K562 (cell line): ENCODE measurements around the gene TPD52L1. TPM values are rescaled to one million over a fixed set of nuclear protein-coding genes. Genes with fewer than 3 reads are reported as not detected.

ENCODE experiments used
- BCL6 ChIP-seq: fragments of 250-450 bp; sonication (Bioruptor Pico); IDR thresholded peaks from 2 replicates; pipeline ENCODE4 v1.4.0; 2020
- BCOR ChIP-seq: fragments of 450-650 bp; IDR thresholded peaks from 2 replicates; pipeline ENCODE4 v1.6.1; 2016
- BRF1 ChIP-seq: IDR thresholded peaks from 3 replicates; pipeline ENCODE4 v1.6.1; 2011; ENCODE audit warnings: borderline replicate concordance, mild to moderate bottlenecking; ENCODE audit not compliant: insufficient read length; ENCODE audit errors: extremely low read depth
- DNMT1 ChIP-seq: fragments of 450-650 bp; IDR thresholded peaks from 2 replicates; pipeline ENCODE4 v1.6.1; 2016; ENCODE audit warnings: antibody characterized with exemption, mild to moderate bottlenecking
- FOXK1 ChIP-seq: sonication (generic); formaldehyde crosslinking; IDR thresholded peaks from 2 replicates; pipeline ENCODE4 v1.8.0; 2022; ENCODE audit warnings: missing genetic modification reagents, mild to moderate bottlenecking, borderline replicate concordance
- FUS ChIP-seq: fragments of 200-400 bp; formaldehyde crosslinking; optimal IDR thresholded peaks from 2 replicates; pipeline ENCODE3; 2017; ENCODE audit warnings: low read depth, low read length
- MED1 ChIP-seq: sonication (generic); formaldehyde crosslinking; IDR thresholded peaks from 2 replicates; pipeline ENCODE4 v1.8.1; 2023; ENCODE audit warnings: missing genetic modification reagents, borderline replicate concordance
- MTA2 ChIP-seq: fragments of 450-650 bp; IDR thresholded peaks from 2 replicates; pipeline ENCODE4 v1.6.1; 2016; ENCODE audit warnings: low read depth
- PCBP1 ChIP-seq: fragments of 200-400 bp; formaldehyde crosslinking; IDR thresholded peaks from 2 replicates; pipeline ENCODE4 v1.6.1; 2018; ENCODE audit warnings: mild to moderate bottlenecking, low read depth, low read length; ENCODE audit not compliant: poor library complexity, severe bottlenecking
- PCBP2 ChIP-seq: fragments of 200-400 bp; formaldehyde crosslinking; IDR thresholded peaks from 2 replicates; pipeline ENCODE4 v1.6.1; 2018; ENCODE audit warnings: low read length, low read depth, mild to moderate bottlenecking, moderate library complexity; ENCODE audit not compliant: poor library complexity, severe bottlenecking
- SIN3A ChIP-seq, 2 experiments: fragments of 150-350 bp in 1 of 2; IDR thresholded peaks; 2 replicates each; pipeline ENCODE4 v1.6.1; 2011 to 2016; ENCODE audit warnings: borderline replicate concordance in 2 of 2, low read depth in 2 of 2, low read length in 2 of 2, mild to moderate bottlenecking in 2 of 2, moderate library complexity in 2 of 2; ENCODE audit not compliant: control insufficient read depth in 1 of 2
- SNIP1 ChIP-seq: fragments of 450-650 bp; IDR thresholded peaks from 2 replicates; pipeline ENCODE4 v1.7.1; 2017; ENCODE audit warnings: low read depth, mild to moderate bottlenecking
- SRSF7 ChIP-seq: fragments of 200-400 bp; formaldehyde crosslinking; optimal IDR thresholded peaks from 2 replicates; pipeline ENCODE3; 2017; ENCODE audit warnings: mild to moderate bottlenecking, low read depth, low read length
- ZEB2 ChIP-seq: fragments of 450-650 bp; IDR thresholded peaks from 2 replicates; pipeline ENCODE4 v1.6.1; 2016
- ZNF239 ChIP-seq: fragments of 250-450 bp; sonication (Bioruptor Pico); IDR thresholded peaks from 2 replicates; pipeline ENCODE4 v1.4.0; 2020; ENCODE audit warnings: mild to moderate bottlenecking
- ZNF24 ChIP-seq: fragments of 450-650 bp; IDR thresholded peaks from 2 replicates; pipeline ENCODE4 v1.6.1; 2016
- ZNF778 ChIP-seq: fragments of 450-650 bp; formaldehyde crosslinking; IDR thresholded peaks from 2 replicates; pipeline ENCODE4 v1.4.0; 2020; ENCODE audit warnings: mild to moderate bottlenecking, moderate library complexity
- ZZZ3 ChIP-seq: fragments of 450-650 bp; IDR thresholded peaks from 2 replicates; pipeline ENCODE4 v1.6.1; 2016; ENCODE audit warnings: antibody characterized with exemption, mild to moderate bottlenecking, moderate library complexity
- polyA plus RNA-seq, 8 experiments: library from polyadenylated mRNA; depleted of rRNA in 4 of 8; stranded (reverse) in 5 of 8; unstranded in 3 of 8; fragments of >200 nt; fragmentation: Nextera tagmentation in 2 of 8; fragmentation: Illumina TruSeq in 1 of 8; extraction: Ambion mirVana in 2 of 8; extraction: Trizol in 1 of 8; gene quantifications; 2 replicates each; pipeline versions ENCODE4 v1.2.1 to v1.2.3, GENCODE V29; 2011 to 2014; ENCODE audit warnings: inconsistent platforms in 1 of 8, missing spikeins in 1 of 8
- total RNA-seq, 7 experiments: library from RNA; depleted of rRNA in 6 of 7; stranded (reverse); fragments of >200 nt in 6 of 7; fragmentation: Illumina TruSeq in 2 of 7; extraction: Trizol in 2 of 7; gene quantifications; 2 replicates each; pipeline versions ENCODE4 v1.2.1 to v1.2.3, GENCODE V29; 2011 to 2021; ENCODE audit warnings: low replicate concordance in 1 of 7
- TF ChIP-seq, protein P1 (sequence below): fragments of 250-450 bp; sonication (Bioruptor Pico); IDR thresholded peaks from 2 replicates; pipeline ENCODE4 v1.4.0; 2020
- TF ChIP-seq, protein P2 (sequence below), 3 experiments: fragments of 200-800 bp in 1 of 3; sonication (Bioruptor generic) in 1 of 3; sonication (generic) in 1 of 3; formaldehyde crosslinking in 1 of 3; IDR thresholded peaks; 2 replicates each; pipeline versions ENCODE4 v1.6.1 to v1.8.0; 2016 to 2022; ENCODE audit warnings: mild to moderate bottlenecking in 2 of 3, missing compliant biosample characterization in 2 of 3, missing genetic modification characterization in 2 of 3, missing genetic modification reagents in 1 of 3
- TF ChIP-seq, protein P3 (sequence below): sonication (generic); formaldehyde crosslinking; IDR thresholded peaks from 2 replicates; pipeline ENCODE4 v1.8.1; 2022; ENCODE audit warnings: missing genetic modification reagents
- TF ChIP-seq, protein P4 (sequence below): fragments of 450-650 bp; IDR thresholded peaks from 2 replicates; pipeline ENCODE4 v1.6.1; 2016; ENCODE audit warnings: borderline replicate concordance
- TF ChIP-seq, protein P5 (sequence below): fragments of 250-450 bp; sonication (Bioruptor Pico); IDR thresholded peaks from 2 replicates; pipeline ENCODE4 v1.8.0; 2021; ENCODE audit warnings: moderate library complexity, mild to moderate bottlenecking, inconsistent platforms

TPD52L1 gene
- total and polyA plus RNA-seq, 9 of the 15 experiments (the other 6 are each of a cell fraction or from before 2014, with no cell fraction given): 12.9 to 149 (median 75.7) TPM

DNA sequence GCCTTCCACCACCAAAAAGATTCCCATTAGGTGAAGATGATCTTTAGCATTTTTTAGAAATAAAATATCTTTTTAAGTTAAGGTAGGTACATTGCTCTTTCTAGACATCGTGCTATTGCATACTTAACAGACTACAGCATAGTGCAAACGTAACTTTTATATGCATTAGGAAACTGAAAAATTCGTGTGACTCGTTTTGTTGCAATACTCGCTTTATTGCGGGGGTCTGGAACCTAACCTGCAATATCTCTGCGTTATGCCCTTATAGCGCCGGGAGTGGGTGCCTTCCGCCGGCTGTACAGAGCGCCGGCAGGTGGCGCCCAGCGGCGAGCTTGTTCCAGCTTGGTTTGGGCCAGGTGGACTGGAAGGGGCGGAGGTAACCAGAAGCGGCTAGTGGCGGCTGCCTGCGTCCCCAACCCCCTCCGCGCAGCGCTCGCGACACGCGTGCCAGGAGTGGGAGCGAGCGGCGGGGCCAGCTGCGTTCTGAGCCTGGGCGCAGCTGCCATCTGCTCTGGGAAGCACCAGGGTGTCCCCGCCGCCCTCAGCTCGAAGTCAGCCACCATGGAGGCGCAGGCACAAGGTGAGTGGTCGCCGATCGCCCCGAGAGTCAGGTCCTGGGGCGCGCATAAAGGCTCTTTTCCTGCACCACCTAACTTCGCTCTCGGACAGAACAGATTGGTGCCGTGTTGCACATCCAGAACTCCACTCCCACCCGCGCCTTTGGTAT is at the start of gene TPD52L1 (continued):
- TF ChIP-seq, protein P1, sequence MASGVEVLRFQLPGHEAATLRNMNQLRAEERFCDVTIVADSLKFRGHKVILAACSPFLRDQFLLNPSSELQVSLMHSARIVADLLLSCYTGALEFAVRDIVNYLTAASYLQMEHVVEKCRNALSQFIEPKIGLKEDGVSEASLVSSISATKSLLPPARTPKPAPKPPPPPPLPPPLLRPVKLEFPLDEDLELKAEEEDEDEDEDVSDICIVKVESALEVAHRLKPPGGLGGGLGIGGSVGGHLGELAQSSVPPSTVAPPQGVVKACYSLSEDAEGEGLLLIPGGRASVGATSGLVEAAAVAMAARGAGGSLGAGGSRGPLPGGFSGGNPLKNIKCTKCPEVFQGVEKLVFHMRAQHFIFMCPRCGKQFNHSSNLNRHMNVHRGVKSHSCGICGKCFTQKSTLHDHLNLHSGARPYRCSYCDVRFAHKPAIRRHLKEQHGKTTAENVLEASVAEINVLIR (CRISPR knock-in tag): no peak
- TF ChIP-seq SNIP1 (no peak), ZNF778 (CRISPR knock-in tag) (no peak), BRF1 (no peak), SRSF7 (no peak), SIN3A (IDR thresholded peaks at IDR 0.05; ENCODE audit: borderline replicate concordance in 2 of 2, control insufficient read depth in 1 of 2, low read depth in 2 of 2, low read length in 2 of 2) (peak in 1 of 2 experiments; percentile 65; a peak in 2 of 4 replicates), ZNF24 (no peak), ZZZ3 (no peak), FOXK1 (CRISPR knock-in tag) (peak; percentile 69; the same call in 1 of the 2 replicates), MED1 (CRISPR knock-in tag) (no peak), BCL6 (CRISPR knock-in tag) (no peak), BCOR (peak; percentile 44; the same call in 1 of the 2 replicates), ZNF239 (CRISPR knock-in tag) (peak; percentile 29; the same call in 1 of the 2 replicates), PCBP1 (no peak), DNMT1 (no peak), PCBP2 (no peak), ZEB2 (peak; percentile 59; the same call in 1 of the 2 replicates), MTA2 (no peak), FUS (no peak)
- TF ChIP-seq, protein P2, sequence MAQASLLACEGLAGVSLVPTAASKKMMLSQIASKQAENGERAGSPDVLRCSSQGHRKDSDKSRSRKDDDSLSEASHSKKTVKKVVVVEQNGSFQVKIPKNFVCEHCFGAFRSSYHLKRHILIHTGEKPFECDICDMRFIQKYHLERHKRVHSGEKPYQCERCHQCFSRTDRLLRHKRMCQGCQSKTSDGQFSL (CRISPR knock-in tag; IDR thresholded peaks at IDR 0.05): no peak
- TF ChIP-seq, protein P2 (tag; IDR thresholded peaks at IDR 0.05): no peak
- TF ChIP-seq, protein P3, sequence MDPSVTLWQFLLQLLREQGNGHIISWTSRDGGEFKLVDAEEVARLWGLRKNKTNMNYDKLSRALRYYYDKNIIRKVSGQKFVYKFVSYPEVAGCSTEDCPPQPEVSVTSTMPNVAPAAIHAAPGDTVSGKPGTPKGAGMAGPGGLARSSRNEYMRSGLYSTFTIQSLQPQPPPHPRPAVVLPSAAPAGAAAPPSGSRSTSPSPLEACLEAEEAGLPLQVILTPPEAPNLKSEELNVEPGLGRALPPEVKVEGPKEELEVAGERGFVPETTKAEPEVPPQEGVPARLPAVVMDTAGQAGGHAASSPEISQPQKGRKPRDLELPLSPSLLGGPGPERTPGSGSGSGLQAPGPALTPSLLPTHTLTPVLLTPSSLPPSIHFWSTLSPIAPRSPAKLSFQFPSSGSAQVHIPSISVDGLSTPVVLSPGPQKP (CRISPR knock-in tag): no peak
- TF ChIP-seq, protein P4, sequence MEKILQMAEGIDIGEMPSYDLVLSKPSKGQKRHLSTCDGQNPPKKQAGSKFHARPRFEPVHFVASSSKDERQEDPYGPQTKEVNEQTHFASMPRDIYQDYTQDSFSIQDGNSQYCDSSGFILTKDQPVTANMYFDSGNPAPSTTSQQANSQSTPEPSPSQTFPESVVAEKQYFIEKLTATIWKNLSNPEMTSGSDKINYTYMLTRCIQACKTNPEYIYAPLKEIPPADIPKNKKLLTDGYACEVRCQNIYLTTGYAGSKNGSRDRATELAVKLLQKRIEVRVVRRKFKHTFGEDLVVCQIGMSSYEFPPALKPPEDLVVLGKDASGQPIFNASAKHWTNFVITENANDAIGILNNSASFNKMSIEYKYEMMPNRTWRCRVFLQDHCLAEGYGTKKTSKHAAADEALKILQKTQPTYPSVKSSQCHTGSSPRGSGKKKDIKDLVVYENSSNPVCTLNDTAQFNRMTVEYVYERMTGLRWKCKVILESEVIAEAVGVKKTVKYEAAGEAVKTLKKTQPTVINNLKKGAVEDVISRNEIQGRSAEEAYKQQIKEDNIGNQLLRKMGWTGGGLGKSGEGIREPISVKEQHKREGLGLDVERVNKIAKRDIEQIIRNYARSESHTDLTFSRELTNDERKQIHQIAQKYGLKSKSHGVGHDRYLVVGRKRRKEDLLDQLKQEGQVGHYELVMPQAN: no peak
- TF ChIP-seq, protein P5, sequence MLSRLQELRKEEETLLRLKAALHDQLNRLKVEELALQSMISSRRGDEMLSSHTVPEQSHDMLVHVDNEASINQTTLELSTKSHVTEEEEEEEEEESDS: no peak
